ENCODE data around the gene PPP1R37. TPM values are rescaled to one million over a fixed set of nuclear protein-coding genes. Genes with fewer than 3 reads are reported as not detected.

The PPP1R37 gene
- total RNA-seq, 3 donors from 2014 or later (not counting 1 experiment from before 2014, with no cell fraction given) = 23.8 to 29.3 (median 25.0) TPM

GRCh38 chr19:45137179-45137761 is 44.3 kb downstream of the PPP1R37 start:
- TF ChIP-seq CTCF (IDR thresholded peaks at IDR 0.05) = no peak
- no peaks in the 10 kb centered on the region for H3K27me3 Mint-ChIP-seq (ENCODE audit: low read depth in 2 of 2)
- DNase-seq (no peak), ATAC-seq (no peak)
- H3K36me3 Mint-ChIP-seq = no peaks in the 10 kb centered on the region
- H3K27me3 ChIP-seq (ENCODE audit: control insufficient read depth, insufficient read depth, low read length) = no peaks in the 10 kb centered on the region
- H3K27ac ChIP-seq (ENCODE audit: low read length) = no peak overlapping the region
- peaks cover 10 to 25% of the 10 kb centered on the region in 2 donors for H3K4me1 Mint-ChIP-seq
- H3K4me3 Mint-ChIP-seq = no peak overlapping the region
- H3K4me3 ChIP-seq (ENCODE audit: low read length) = no peak overlapping the region
- WGBS (ENCODE audit: insufficient coverage) = 83% methylated on average over 17 of the region's 17 CpGs
- intact Hi-C loops (cut with micrococcal nuclease) = no loop called here
- H3K4me1 ChIP-seq (ENCODE audit: control insufficient read depth, insufficient read depth, low read length) = peaks cover 21% of the 10 kb centered on the region
- no peak overlapping the region for H3K27ac Mint-ChIP-seq
- H3K36me3 ChIP-seq (ENCODE audit: control insufficient read depth, insufficient read depth, low read length) = peaks cover 9% of the 10 kb centered on the region
- no peaks in the 10 kb centered on the region for H3K9me3 Mint-ChIP-seq
- no peaks in the 10 kb centered on the region for H3K9me3 ChIP-seq (ENCODE audit: control insufficient read depth, insufficient read depth, low read length)

- intact Hi-C loops (cut with micrococcal nuclease) = no loop called here
- Mint-ChIP-seq H3K36me3 (no peaks in the 10 kb centered on the region), H3K9me3 (no peaks in the 10 kb centered on the region), H3K27me3 (ENCODE audit: low read depth in 2 of 2) (no peaks in the 10 kb centered on the region), H3K4me3 (no peak overlapping the region), H3K27ac (no peak overlapping the region), H3K4me1 (peaks cover 10 to 33% of the 10 kb centered on the region in 2 donors)
- no peak for ATAC-seq
- Histone ChIP-seq H3K27me3 (ENCODE audit: control insufficient read depth, insufficient read depth, low read length) (no peaks in the 10 kb centered on the region), H3K36me3 (ENCODE audit: control insufficient read depth, insufficient read depth, low read length) (peaks cover 15% of the 10 kb centered on the region), H3K4me1 (ENCODE audit: control insufficient read depth, insufficient read depth, low read length) (peaks cover 21% of the 10 kb centered on the region), H3K4me3 (ENCODE audit: low read length) (no peak overlapping the region), H3K9me3 (ENCODE audit: control insufficient read depth, insufficient read depth, low read length) (no peaks in the 10 kb centered on the region), H3K27ac (ENCODE audit: low read length) (no peak overlapping the region)
- WGBS (ENCODE audit: insufficient coverage) = 93% methylated on average over 11 of the region's 11 CpGs
- TF ChIP-seq CTCF (IDR thresholded peaks at IDR 0.05) = no peak
- no peak for DNase-seq
These were observed 45.3 kb downstream of the PPP1R37 start for GRCh38 chr19:45138303-45138751.

- Histone ChIP-seq H3K9me3 (ENCODE audit: control insufficient read depth, insufficient read depth, low read length) (no peaks in the 10 kb centered on the region), H3K4me3 (ENCODE audit: low read length) (no peak overlapping the region), H3K36me3 (ENCODE audit: control insufficient read depth, insufficient read depth, low read length) (peaks cover 15% of the 10 kb centered on the region), H3K27me3 (ENCODE audit: control insufficient read depth, insufficient read depth, low read length) (no peaks in the 10 kb centered on the region), H3K27ac (ENCODE audit: low read length) (no peak overlapping the region), H3K4me1 (ENCODE audit: control insufficient read depth, insufficient read depth, low read length) (peaks cover 14% of the 10 kb centered on the region)
- 97% methylated on average over 24 of the region's 24 CpGs for WGBS (ENCODE audit: insufficient coverage)
- H3K27ac Mint-ChIP-seq = no peak overlapping the region
- intact Hi-C loops (cut with micrococcal nuclease) = no loop called here
- DNase-seq (no peak), ATAC-seq (no peak)
- H3K4me3 Mint-ChIP-seq = no peak overlapping the region
- H3K36me3 Mint-ChIP-seq = no peaks in the 10 kb centered on the region
- TF ChIP-seq CTCF (IDR thresholded peaks at IDR 0.05) = no peak
- no peaks in the 10 kb centered on the region for H3K9me3 Mint-ChIP-seq
- no peaks in the 10 kb centered on the region for H3K27me3 Mint-ChIP-seq (ENCODE audit: low read depth in 2 of 2)
- peaks cover under 1 to 22% of the 10 kb centered on the region in 2 donors for H3K4me1 Mint-ChIP-seq
These were observed 46.5 kb downstream of the PPP1R37 start for GRCh38 chr19:45139286-45140143.

Data from natural killer cell (primary cell).